HG03196 (cell line): ENCODE results near the gene TMEM170A.
A peak's percentile ranks its signal among the peaks of the same experiment; 100 is the strongest.
"Not testable (repeated sequence)": the region's sequence is repeated elsewhere in the genome, so short reads cannot be mapped to it uniquely, and the experiment has no call there.

ENCODE experiments used
- ATAC-seq: cut with Tn5 transposase; IDR thresholded peaks from one replicate; pipeline ENCODE4 v1.9.1; 2021; ENCODE audit not compliant: unreplicated experiment

The TMEM170A gene

DNA sequence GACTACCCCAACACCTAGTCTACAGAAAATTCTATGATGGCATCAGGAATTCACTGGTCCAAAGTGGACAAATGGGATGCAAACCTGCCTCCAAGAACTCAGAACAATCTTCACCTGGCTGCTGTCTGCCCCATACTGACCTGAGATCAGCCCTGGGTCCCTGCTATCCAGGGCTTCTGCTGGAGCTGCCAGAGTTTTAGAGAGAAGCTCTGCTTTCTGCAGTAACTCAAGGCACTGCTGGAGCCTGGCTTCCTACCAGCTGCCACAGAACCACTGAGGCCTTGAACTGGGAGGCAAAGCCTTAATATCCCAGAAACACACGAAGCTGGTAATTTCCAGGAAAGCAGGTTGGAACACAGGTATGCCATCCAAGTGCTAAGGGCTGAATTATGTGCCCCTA is 7.5 kb downstream of the TMEM170A start:
- no peak for ATAC-seq

DNA sequence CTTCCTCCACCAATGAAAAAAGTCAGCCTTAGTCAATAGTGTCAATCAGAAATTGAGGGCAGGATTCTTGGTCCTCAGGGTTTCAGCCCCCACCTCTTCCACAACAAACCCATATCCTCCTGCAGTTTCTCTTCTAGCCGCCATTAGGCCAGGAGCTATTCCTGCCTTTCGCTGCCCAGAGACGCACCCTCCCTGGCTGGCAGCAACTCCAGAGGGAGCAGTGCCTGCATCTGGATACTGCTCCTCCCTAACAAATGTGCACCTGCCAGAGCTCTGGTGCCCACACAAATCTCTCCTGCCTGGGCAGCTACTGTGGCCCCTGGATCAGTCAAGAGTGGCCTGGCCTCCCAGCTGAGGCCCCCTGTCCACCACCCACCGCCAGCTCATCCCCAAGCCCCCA is 8.0 kb downstream of the TMEM170A start:
- ATAC-seq = not testable (repeated sequence)

DNA sequence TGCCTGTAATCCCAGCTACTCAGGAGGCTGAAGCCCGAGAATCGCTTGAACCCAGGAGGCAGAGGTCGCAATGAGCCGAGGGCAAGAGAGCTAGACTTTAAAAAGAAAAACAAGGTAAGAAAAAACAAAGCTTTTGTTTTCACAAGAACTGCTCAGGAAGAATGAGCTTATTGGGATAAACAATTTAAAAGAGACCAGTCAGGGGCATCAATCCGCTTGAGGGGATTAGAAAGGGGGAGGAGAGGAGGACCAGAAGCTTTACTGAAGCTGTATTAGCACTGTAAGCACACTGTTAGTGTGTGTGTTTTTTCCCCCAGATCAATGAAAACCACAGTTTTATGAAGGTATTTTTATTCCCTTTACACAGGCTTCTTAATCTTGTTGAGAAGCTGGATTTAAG is 8.8 kb downstream of the TMEM170A start:
- no peak for ATAC-seq

DNA sequence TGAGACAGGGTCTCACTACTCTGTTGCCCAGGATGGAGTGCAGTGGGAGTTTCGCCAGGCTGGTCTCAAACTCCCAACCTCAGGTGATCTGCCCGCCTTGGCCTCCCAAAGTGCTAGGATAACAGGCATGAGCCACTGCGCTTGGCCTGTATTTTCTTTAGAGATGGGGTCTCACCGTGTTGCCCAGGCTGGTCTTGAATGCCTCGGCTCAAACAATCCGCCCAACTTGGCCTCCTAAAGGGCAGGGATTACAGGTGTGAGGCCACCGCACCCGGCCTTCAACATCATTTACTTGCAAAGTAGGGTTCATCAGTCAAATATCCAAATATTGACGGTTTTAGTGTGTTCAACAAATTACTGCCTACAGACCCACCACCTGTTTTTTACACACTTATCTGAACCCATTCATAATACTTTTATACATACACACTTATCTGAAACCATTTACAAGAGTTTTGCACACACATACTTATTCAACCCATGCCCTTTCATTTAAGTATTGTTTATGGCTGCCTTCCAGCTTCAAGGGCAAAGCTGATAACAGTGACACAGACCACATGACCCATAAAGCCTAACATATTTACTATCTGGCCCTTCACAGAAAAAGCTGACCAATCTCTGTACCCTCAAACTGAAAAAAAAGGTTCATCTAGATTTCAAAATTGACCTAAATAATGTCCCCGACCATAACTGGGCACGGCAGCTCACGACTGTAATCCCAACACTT is 11.9 kb downstream of the TMEM170A start:
- no peak for ATAC-seq

DNA sequence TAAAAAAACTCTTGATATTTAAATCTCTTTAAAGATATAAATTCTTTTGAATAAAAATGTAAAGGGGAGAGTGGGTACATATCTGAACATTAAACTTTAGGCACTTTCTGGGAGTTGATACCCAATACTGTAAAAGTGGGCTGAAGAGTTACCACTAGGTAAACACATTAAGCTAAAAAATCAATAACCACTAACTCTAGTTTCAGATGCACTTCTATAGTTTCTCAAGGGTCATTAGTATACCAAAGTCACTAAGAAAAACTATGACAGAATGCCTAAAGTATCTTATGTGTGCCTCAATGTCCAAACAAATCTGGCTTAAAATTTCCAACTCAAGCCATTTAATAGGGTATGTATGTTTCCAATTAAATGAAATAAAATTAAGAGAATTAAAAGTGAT is 18.1 kb downstream of the TMEM170A start:
- ATAC-seq = no peak

DNA sequence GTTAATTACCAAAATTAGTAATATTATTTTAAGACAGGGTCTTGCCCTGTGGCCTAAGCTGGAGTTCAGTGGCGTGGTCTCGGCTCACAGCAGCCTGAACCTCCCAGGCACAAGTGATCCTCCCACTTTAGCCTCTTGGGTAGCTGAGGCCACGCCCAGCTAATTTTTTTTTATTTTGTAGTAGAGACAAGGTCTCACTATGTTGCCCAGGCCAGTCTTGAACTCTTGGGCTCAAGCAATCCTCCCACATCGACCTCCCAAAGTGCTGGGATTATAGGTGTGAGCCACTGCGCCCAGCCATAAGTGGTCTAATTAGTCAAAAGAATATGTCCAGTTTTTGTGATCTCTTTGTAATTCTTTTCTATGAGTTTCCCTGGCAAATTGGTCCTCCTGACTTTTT is 19.2 kb downstream of the TMEM170A start:
- no peak for ATAC-seq

DNA sequence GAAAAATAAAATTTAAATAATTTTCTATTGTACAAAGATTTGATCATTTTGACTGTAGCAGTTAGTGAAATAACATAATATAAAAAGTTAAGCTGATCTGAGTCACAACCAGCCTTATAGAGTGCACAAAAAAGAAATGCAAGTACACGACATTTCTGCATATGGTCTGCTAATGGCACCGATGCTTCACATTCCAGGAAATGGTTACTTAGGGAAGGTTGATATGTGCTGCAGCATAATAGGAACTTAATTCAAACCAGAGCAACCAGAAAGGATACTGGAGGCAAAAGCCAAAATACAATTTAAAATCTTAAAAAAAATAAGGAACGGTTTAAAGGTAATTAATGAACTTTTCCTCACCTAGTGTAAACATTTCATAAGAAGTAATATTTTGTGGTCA is 21.2 kb downstream of the TMEM170A start:
- no peak for ATAC-seq

DNA sequence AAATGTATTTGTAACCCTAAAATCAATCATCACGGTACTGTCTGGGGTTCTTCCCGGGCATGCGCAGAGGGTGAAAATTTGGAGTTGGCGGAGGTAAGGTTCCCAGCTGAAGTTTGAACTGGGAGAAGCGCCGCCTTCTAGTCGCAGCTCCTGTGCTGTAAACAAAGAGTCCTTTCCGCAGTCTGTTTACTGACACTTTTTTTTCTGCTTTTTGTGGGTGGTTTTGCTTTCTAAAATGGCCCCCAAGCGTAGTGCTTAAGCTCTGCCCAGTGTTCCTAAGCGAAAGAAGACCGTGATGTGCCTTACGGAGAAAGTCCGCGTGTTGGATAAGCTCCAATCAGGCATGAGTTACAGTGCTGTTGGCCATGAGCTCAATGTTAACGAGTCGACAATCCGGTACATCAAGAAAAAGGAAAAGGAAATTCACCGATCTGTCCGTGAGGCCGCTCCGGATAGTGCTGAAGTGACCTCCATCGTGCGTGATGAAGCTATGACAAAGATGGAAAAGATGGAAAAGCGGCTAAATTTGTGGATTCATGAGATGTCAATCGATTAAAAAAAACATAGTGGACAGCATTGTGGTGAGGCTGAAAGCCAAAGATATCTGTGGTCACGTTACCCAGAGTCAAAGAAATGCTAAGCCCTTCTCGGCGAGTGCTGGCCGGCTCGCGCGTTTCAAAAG is 30.6 kb downstream of the TMEM170A start:
- ATAC-seq = peak; percentile 72

DNA sequence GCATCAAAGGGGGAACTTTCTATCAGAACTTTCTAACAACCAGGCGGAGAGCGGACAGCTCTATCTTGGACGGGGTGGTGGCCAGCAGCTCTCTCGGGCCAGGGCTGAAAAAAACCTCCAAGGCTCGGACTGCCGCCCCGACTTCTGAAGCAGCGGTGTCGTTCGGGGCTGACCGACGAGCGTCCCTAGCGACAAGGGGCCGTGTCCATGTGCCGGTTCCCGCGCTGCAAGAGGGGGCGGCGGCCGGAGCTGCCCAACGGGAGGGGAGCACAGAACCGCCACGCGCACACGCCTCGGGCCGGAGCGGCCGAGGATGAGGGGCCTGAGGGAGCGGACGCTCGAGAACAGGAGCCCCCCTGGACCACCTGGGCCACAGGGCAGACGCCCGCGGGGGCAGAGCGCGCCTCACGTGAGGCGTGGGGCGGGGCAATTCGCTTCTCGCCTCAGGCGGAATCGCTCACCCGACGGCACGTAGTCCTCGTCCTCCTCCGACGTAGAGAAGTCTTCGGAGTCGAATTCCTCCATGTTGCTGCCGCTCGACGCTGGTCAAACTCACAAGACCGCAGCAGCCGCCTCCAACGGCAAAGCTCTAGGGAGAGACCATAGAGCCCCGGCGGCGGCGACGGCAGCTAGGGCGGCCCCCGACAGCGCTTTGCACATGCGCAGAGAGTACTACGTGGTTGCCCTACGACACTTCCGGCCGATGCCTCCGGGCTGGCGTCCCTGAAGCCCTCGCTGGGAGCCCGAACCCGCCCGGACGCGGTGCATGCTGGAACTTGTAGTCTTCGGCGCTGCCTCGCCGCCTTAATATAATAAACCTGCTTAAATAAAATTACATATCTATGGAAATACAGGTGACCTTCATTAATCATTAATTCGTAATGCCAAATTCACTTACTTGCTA is 31.4 kb downstream of the TMEM170A start, which contains the start of gene CFDP1:
CFDP1 (minus strand) TSS at position 676 of the 904 bp plus-strand sequence; CDS start at position 525, 151 bp downstream.
- ATAC-seq = peak; percentile 88

DNA sequence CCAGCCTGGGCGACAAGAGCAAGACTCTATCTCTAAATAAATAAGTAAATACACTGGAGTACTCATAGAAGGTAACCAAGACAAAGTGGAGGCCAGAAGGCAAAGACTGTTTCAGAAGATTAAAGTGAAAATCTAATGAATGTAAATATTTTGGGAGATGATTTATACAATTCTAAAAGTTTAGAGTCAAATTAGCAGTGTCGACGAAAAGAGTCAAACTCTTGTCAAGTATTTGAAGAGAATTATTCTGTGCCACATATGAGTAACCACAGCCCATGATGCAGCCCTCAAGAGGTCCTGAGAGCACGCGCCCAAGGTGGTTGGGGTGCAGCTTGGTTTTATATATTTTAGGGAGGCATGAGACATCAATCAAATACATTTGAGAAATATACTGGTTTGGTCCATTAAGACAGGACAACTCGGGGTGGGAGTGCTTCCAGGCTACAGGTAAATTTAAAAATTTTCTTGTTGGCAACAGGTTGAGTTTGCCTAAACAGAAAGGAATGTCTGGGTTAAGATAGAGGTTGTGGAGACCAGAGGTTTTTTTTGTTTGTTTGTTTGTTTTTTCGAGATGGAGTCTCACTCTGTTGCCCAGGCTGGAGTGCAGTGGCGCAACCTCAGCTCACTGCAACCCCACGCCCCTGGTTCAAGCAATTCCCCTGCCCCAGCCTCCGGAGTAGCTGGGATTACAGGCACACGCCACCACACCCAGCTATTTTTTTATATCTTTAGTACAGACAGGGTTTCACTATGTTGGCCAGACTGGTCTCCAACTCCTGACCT is 34.7 kb downstream of the TMEM170A start:
- no peak for ATAC-seq

DNA sequence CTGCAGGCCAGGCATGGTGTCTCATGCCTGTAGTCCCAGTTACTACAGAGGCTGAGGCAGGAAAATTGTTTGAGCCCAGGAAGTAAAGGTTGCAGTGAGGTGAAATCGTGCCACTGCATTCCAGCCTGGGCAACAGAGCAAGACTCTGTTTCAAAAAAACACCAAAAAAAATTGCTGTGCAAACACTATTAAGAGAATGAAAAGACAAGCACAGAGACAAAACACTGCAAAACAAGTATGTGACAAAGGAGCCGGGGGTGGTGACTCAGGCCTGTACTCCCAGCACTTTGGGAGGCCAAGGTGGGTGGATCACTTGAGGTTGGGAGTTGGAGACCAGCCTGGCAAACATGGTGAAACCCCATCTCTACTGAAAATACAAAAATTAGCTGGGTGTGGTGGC is 38.0 kb downstream of the TMEM170A start:
- ATAC-seq = not testable (repeated sequence)

DNA sequence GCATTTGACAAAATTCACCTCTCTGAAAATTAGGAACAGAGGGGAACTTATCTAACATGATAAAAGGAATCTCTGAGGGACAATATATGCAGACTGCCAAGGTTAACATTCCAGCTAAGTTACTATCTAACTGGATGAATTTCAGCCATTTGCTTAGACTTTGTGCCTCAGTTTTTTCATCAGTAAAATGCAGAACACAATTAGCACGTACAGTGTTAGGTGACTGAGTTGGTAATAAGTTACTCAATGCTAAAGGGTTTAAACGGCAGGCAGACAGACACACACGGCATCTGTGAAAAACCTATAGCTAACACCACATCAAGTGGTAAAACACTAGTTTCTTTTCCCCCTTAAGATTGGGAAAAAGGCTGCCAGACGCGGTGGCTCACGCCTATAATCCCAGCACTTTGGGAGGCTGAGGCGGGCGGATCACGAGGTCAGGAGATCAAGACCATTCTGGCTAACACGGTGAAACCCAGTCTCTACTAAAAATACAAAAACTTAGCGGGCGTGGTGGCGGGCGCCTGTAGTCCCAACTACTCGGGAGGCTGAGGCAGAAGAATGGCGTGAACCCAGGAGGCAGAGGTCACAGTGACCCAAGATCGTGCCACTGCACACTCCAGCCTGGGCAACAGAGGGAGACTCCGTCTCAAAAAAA is 40.3 kb downstream of the TMEM170A start:
- not testable (repeated sequence) for ATAC-seq

DNA sequence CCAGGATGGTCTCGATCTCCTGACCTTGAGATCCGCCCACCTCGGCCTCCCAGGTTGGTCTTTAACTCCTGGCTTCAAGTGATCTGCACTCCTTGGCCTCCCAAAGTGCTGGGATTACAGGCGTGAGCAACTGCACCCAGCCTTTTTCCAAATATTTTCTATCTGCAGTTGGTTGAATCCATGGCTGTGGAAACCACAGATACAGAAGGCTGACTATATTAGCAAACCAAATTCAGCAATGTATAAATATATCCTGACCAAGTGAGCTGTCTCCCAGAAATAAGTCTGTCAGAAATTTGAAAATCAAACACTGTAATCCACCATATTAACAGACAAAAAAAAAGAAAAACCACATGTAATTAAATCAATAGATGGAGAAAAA is 40.8 kb downstream of the TMEM170A start:
- no peak for ATAC-seq

DNA sequence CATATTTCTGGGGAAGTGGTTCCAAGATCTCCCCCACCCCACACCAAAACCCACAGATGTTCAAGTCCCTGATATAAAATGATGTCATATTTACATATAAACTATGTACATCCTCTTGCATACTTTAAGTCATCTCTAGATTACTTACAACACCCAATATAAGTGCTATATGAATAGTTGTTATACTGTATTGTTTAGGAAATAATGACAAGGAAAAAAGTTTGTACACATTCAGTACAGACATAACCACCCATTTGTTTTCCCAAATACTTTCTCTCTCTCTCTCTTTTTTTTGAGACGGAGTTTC is 42.7 kb downstream of the TMEM170A start:
- no peak for ATAC-seq

DNA sequence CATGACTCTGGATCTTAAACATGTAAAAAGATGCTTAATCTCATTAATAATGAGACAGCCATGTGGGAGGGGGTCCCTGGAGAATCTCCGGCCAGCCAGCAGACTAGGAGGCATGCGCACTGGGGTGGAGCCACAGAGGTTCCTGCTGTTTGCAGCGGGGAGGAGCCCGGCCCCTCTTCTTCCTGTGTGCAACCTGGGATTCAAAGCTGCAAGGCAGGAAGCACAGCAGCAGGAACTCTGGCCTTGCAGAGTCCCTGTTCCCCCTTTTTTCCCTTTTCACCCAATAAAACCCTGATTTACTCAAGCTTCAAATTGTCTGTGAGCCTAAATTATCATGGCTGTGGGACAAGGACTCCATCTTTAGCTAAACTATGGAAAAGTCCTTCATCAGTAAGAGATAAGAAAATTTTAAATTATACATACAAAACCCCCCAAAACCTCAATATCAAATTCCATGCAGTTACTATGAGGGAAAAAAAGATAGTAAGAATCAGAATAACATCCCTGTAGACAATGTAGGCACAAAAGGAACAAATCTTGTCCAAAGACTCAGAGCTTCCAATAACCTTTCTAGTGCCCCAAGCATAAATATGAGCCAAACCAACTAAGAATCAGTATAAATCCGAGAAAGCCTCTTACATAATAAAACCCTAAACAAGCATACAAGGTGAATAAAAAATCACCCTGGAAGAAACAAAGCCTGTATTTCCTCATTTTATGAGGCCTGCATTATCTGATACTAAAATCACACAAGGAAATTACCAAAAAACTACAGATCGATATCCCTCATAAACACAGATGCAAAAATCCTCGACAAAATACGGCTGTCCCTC is 43.3 kb downstream of the TMEM170A start:
- peak; percentile 88 for ATAC-seq

DNA sequence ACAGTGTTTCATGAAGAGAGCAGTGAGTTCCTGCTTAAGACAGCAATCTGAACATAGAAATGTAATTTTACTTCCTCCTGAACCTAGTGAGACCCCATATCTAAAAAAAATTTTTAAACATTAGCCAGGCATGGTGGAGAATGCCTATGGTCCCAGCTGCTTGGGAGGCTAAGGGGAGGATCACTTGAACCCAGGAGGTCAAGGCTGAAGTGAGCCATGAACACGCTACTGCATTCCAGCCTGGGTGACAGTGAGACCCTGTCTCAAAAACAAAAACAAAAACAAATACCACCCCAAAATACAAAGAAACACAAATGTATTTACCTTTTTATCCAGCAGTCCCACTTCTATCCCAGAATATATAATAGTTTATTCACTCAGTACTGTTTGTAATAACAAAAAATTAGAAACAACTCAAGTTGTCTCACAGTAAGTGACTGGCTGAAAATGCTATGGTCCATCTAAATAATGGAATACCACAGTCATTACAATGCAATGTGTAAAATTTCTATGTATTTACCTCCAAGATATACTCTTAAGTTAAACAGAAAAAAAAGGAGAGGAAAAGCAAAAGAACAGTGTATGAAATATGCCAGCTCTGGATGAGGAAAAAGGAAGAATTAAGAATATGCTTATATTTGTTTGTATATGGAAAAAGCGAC is 47.5 kb downstream of the TMEM170A start:
- no peak for ATAC-seq

DNA sequence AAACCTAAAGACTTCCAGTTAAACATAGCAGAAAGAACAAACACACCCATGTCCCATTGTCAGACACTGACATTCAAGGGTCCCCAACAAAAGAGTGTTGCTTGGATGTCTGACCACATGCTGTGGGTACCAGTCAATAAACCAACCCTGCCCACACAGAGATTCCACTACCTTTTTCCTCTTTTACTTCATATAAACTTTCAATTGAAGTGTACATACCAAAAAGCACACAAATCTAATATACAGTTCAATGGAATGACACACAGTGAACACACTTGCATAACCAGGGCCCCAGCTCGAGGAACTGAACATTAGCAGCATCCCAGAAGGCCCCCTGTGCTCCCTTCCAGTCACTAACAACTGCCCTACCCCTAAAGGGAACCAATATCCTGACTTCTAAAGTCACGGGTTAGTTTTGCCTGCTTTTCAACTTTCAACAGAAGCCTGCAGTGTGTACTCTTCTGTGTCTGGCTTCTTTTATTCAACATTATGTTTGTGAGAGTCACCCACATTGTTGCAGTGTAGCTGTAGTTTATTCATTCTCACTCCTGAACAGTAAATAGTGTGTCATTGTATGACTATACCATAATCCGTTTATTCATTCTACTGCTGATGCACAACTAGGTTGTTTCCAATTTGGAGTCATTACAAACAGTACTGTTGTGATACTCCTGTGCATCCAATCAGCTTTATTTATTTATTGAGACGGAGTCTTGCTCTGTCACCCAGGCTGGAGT is 49.2 kb downstream of the TMEM170A start:
- no peak for ATAC-seq

DNA sequence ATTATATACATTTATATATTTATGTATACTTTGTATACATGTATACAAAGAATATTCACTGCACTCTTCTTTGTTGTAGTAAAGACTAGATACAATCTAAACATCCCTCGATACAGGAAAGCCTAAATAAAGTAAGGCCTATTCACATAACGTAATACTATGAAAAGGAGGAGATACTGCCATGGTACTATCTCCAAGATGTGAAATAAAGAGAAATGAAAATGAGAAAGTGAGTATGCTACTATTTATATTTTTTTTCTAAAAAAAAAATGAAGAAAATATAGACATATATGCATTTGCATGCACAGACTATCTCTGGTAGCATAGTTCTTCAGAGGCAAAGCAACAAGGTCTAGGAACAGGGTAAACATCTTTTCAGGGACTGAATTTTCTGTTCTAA is 50.5 kb downstream of the TMEM170A start:
- no peak for ATAC-seq
